ENCODE measurements around the gene MRPS18B.

MRPS18B gene

DNA sequence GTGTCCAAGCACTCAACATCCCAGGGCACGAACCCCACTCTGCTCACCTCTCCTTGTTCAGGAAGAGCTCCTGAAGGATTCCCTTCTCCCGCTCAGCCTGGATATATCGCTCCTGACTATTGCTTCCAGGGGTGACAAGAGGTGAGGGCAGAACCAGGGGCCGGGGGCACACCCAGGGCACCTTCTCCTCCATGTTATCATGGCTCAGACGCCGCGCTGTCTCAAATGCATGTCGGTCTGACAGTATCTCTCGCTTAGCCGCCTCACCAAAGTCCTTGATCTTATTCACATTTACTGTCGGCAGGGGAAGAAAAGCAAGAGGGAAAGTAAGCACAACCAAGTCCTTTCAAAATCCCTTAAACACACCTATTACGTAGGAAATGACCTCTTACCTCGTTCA is 13.7 kb upstream of the MRPS18B start:
- no peak for TF ChIP-seq REST (IDR thresholded peaks at IDR 0.05; ENCODE audit: insufficient replicate concordance, low read depth)
- no peak for TF ChIP-seq SPI1 (IDR thresholded peaks at IDR 0.05; ENCODE audit: borderline replicate concordance, low read depth)
- TF ChIP-seq POLR2AphosphoS5 (IDR thresholded peaks at IDR 0.05; ENCODE audit: low read depth) = no peak
- no peak for TF ChIP-seq GABPA (IDR thresholded peaks at IDR 0.05; ENCODE audit: low read depth)
- TF ChIP-seq CTCF (IDR thresholded peaks at IDR 0.05; ENCODE audit: insufficient read depth, low read length) = no peak
- Histone ChIP-seq H3K4me3 (replicated peaks; ENCODE audit: insufficient read depth, low read length) (no peak overlapping the region), H3K27me3 (ENCODE audit: insufficient read depth, poor library complexity, severe bottlenecking) (no peaks in the 10 kb centered on the region), H3K27ac (replicated peaks) (no peak overlapping the region)
- DNase-seq (ENCODE audit: low read depth in 1 of 2, low spot score in 1 of 2) = no peak

- no peak for DNase-seq (ENCODE audit: low read depth in 1 of 2, low spot score in 1 of 2)
- no peak for TF ChIP-seq SPI1 (IDR thresholded peaks at IDR 0.05; ENCODE audit: borderline replicate concordance, low read depth)
- TF ChIP-seq POLR2AphosphoS5 (IDR thresholded peaks at IDR 0.05; ENCODE audit: low read depth) = no peak
- TF ChIP-seq REST (IDR thresholded peaks at IDR 0.05; ENCODE audit: insufficient replicate concordance, low read depth) = no peak
- no peak for TF ChIP-seq GABPA (IDR thresholded peaks at IDR 0.05; ENCODE audit: low read depth)
- TF ChIP-seq CTCF (IDR thresholded peaks at IDR 0.05; ENCODE audit: insufficient read depth, low read length) = no peak
- Histone ChIP-seq H3K4me3 (replicated peaks; ENCODE audit: insufficient read depth, low read length) (no peak overlapping the region), H3K27ac (replicated peaks) (no peak overlapping the region), H3K27me3 (ENCODE audit: insufficient read depth, poor library complexity, severe bottlenecking) (no peaks in the 10 kb centered on the region)
Observed at GRCh38 chr6:30610065-30610464, 7.6 kb upstream of the MRPS18B start.

- no peak for DNase-seq (ENCODE audit: low read depth in 1 of 2, low spot score in 1 of 2)
- H3K4me3 ChIP-seq (replicated peaks; ENCODE audit: insufficient read depth, low read length) = no peak overlapping the region
- no peak overlapping the region for H3K27ac ChIP-seq (replicated peaks)
- TF ChIP-seq SPI1 (IDR thresholded peaks at IDR 0.05; ENCODE audit: borderline replicate concordance, low read depth) = no peak
- no peak for TF ChIP-seq POLR2AphosphoS5 (IDR thresholded peaks at IDR 0.05; ENCODE audit: low read depth)
- TF ChIP-seq REST (IDR thresholded peaks at IDR 0.05; ENCODE audit: insufficient replicate concordance, low read depth) = no peak
- TF ChIP-seq CTCF (IDR thresholded peaks at IDR 0.05; ENCODE audit: insufficient read depth, low read length) = no peak
- TF ChIP-seq GABPA (IDR thresholded peaks at IDR 0.05; ENCODE audit: low read depth) = no peak
- no peaks in the 10 kb centered on the region for H3K27me3 ChIP-seq (ENCODE audit: insufficient read depth, poor library complexity, severe bottlenecking)
Observed at GRCh38 chr6:30611150-30611855, 6.3 kb upstream of the MRPS18B start.

Measured in HL-60 (cell line).